ENCODE measurements around the gene ZBTB9.

The ZBTB9 gene

GRCh38 chr6:33430334-33430733 is 24.0 kb upstream of the ZBTB9 start:
- Histone ChIP-seq H2AFZ (ENCODE audit: low read length) (no peak overlapping the region), H3K27ac (ENCODE audit: low read length) (no peak overlapping the region), H3K9me3 (replicated peaks; ENCODE audit: insufficient read depth, low read length) (no peaks in the 10 kb centered on the region), H3F3A (ENCODE audit: insufficient read depth, low read length) (peaks cover 28% of the 10 kb centered on the region), H3K4me3 (ENCODE audit: low read length) (no peak overlapping the region), H4K20me1 (ENCODE audit: insufficient read depth, low read length) (no peaks in the 10 kb centered on the region), H3K9ac (ENCODE audit: low read length) (no peak overlapping the region), H3K4me2 (ENCODE audit: low read depth, low read length) (no peak overlapping the region), H3K79me2 (ENCODE audit: low read length) (no peaks in the 10 kb centered on the region), H3K4me1 (ENCODE audit: low read length) (peaks cover 24% of the 10 kb centered on the region), H3K9me2 (replicated peaks; ENCODE audit: insufficient read depth, low read length) (no peaks in the 10 kb centered on the region), H3K27me3 (replicated peaks; ENCODE audit: insufficient read depth, low read length) (no peaks in the 10 kb centered on the region), H3K36me3 (replicated peaks; ENCODE audit: insufficient read depth, low read length) (no peaks in the 10 kb centered on the region)
- TF ChIP-seq EZH2 (optimal IDR thresholded peaks at IDR 0.05; ENCODE audit: low read depth, low read length) = no peak
- no peak for TF ChIP-seq EZH2phosphoT487 (IDR thresholded peaks at IDR 0.05; ENCODE audit: low read length)
- no peak for TF ChIP-seq CTCF (IDR thresholded peaks at IDR 0.05; ENCODE audit: low read length)
- DNase-seq = no peak

GRCh38 chr6:33430991-33431879 is 23.1 kb upstream of the ZBTB9 start:
- DNase-seq = no peak
- no peak for TF ChIP-seq EZH2phosphoT487 (IDR thresholded peaks at IDR 0.05; ENCODE audit: low read length)
- TF ChIP-seq EZH2 (optimal IDR thresholded peaks at IDR 0.05; ENCODE audit: low read depth, low read length) = no peak
- no peak for TF ChIP-seq CTCF (IDR thresholded peaks at IDR 0.05; ENCODE audit: low read length)
- Histone ChIP-seq H2AFZ (ENCODE audit: low read length) (no peak overlapping the region), H3K27ac (ENCODE audit: low read length) (no peak overlapping the region), H3F3A (ENCODE audit: insufficient read depth, low read length) (peaks cover 22% of the 10 kb centered on the region; the same call in 1 of the 2 replicates), H3K4me3 (ENCODE audit: low read length) (no peak overlapping the region), H3K9me3 (replicated peaks; ENCODE audit: insufficient read depth, low read length) (no peaks in the 10 kb centered on the region), H3K36me3 (replicated peaks; ENCODE audit: insufficient read depth, low read length) (no peaks in the 10 kb centered on the region), H3K9me2 (replicated peaks; ENCODE audit: insufficient read depth, low read length) (no peaks in the 10 kb centered on the region), H3K9ac (ENCODE audit: low read length) (no peak overlapping the region), H3K4me1 (ENCODE audit: low read length) (peaks cover 24% of the 10 kb centered on the region), H3K4me2 (ENCODE audit: low read depth, low read length) (no peak overlapping the region), H3K27me3 (replicated peaks; ENCODE audit: insufficient read depth, low read length) (no peaks in the 10 kb centered on the region), H3K79me2 (ENCODE audit: low read length) (no peaks in the 10 kb centered on the region), H4K20me1 (ENCODE audit: insufficient read depth, low read length) (no peaks in the 10 kb centered on the region)

- no peak overlapping the region for H3K27ac ChIP-seq (ENCODE audit: low read length)
- H3K79me2 ChIP-seq (ENCODE audit: low read length) = no peaks in the 10 kb centered on the region
Measured at GRCh38 chr6:33431880-33432541, 22.4 kb upstream of the ZBTB9 start.

More at GRCh38 chr6:33431880-33432541, 22.4 kb upstream of the ZBTB9 start:
- TF ChIP-seq EZH2 (optimal IDR thresholded peaks at IDR 0.05; ENCODE audit: low read depth, low read length) (no peak), CTCF (IDR thresholded peaks at IDR 0.05; ENCODE audit: low read length) (no peak), EZH2phosphoT487 (IDR thresholded peaks at IDR 0.05; ENCODE audit: low read length) (no peak)
- H3K9ac ChIP-seq (ENCODE audit: low read length) = no peak overlapping the region
- DNase-seq = no peak
- H3K4me1 ChIP-seq (ENCODE audit: low read length) = peaks cover 23% of the 10 kb centered on the region
- H2AFZ ChIP-seq (ENCODE audit: low read length) = no peak overlapping the region
- no peaks in the 10 kb centered on the region for H3K36me3 ChIP-seq (replicated peaks; ENCODE audit: insufficient read depth, low read length)
- no peaks in the 10 kb centered on the region for H3K9me3 ChIP-seq (replicated peaks; ENCODE audit: insufficient read depth, low read length)
- H3K9me2 ChIP-seq (replicated peaks; ENCODE audit: insufficient read depth, low read length) = no peaks in the 10 kb centered on the region
- H3K27me3 ChIP-seq (replicated peaks; ENCODE audit: insufficient read depth, low read length) = no peaks in the 10 kb centered on the region
- no peak overlapping the region for H3K4me2 ChIP-seq (ENCODE audit: low read depth, low read length)
- no peak overlapping the region for H3K4me3 ChIP-seq (ENCODE audit: low read length)
- no peaks in the 10 kb centered on the region for H4K20me1 ChIP-seq (ENCODE audit: insufficient read depth, low read length)
- H3F3A ChIP-seq (ENCODE audit: insufficient read depth, low read length) = peaks cover 17% of the 10 kb centered on the region; the same call in 1 of the 2 replicates
